K562 (cell line): ENCODE data around the gene ULBP1. TPM values are rescaled to one million over a fixed set of nuclear protein-coding genes. Genes with fewer than 3 reads are reported as not detected.

Experiments
- ARID2 ChIP-seq: fragments of 450-650 bp; IDR thresholded peaks from 2 replicates; pipeline ENCODE4 v1.6.1; 2017; ENCODE audit warnings: antibody characterized with exemption, mild to moderate bottlenecking
- EWSR1 ChIP-seq: fragments of 450-650 bp; IDR thresholded peaks from 2 replicates; pipeline ENCODE4 v1.6.1; 2018; ENCODE audit warnings: borderline replicate concordance, mild to moderate bottlenecking, low read depth, moderate library complexity; ENCODE audit not compliant: partially characterized antibody
- HNRNPH1 ChIP-seq: fragments of 200-400 bp; formaldehyde crosslinking; optimal IDR thresholded peaks from 2 replicates; pipeline ENCODE3; 2017; ENCODE audit warnings: low read depth, mild to moderate bottlenecking, low read length, moderate library complexity
- MGA ChIP-seq: fragments of 450-650 bp; IDR thresholded peaks from 2 replicates; pipeline ENCODE4 v1.6.1; 2016; ENCODE audit warnings: mild to moderate bottlenecking, moderate library complexity
- MTA1 ChIP-seq: fragments of 450-650 bp; IDR thresholded peaks from 2 replicates; pipeline ENCODE4 v1.6.1; 2017; ENCODE audit warnings: borderline replicate concordance
- PHF20 ChIP-seq: fragments of 450-650 bp; IDR thresholded peaks from 2 replicates; pipeline ENCODE4 v1.6.1; 2018; ENCODE audit not compliant: partially characterized antibody
- POLR3A ChIP-seq: IDR thresholded peaks from 2 replicates; pipeline ENCODE4 v1.6.1; 2011; ENCODE audit warnings: borderline replicate concordance, mild to moderate bottlenecking, moderate library complexity; ENCODE audit not compliant: insufficient read length, insufficient read depth; ENCODE audit errors: extremely low read depth
- SAP30 ChIP-seq: fragments of 200-600 bp; sonication (generic); IDR thresholded peaks from 2 replicates; pipeline ENCODE4 v1.6.1; 2012; ENCODE audit warnings: borderline replicate concordance, low read depth, mild to moderate bottlenecking, moderate library complexity, low read length, control low read depth, inconsistent platforms; ENCODE audit not compliant: insufficient read depth, poor library complexity, severe bottlenecking
- TBP ChIP-seq: optimal IDR thresholded peaks from 2 replicates; pipeline ENCODE3; 2011; ENCODE audit warnings: low read depth, low read length, improper control_type of control experiment
- ZC3H11A ChIP-seq: IDR thresholded peaks from 2 replicates; pipeline ENCODE4 v1.6.1; 2012; ENCODE audit warnings: low read depth, low read length, improper control_type of control experiment
- ZNF347 ChIP-seq: fragments of 450-650 bp; formaldehyde crosslinking; IDR thresholded peaks from 2 replicates; pipeline ENCODE4 v1.4.0; 2020; ENCODE audit warnings: low read depth, mild to moderate bottlenecking, moderate library complexity
- ZNF717 ChIP-seq: fragments of 250-450 bp; sonication (Bioruptor Pico); IDR thresholded peaks from 2 replicates; pipeline ENCODE4 v1.5.0; 2021
- ZNF764 ChIP-seq: fragments of 250-450 bp; sonication (Bioruptor Pico); IDR thresholded peaks from 2 replicates; pipeline ENCODE4 v1.4.0; 2020; ENCODE audit warnings: low read depth, mild to moderate bottlenecking, moderate library complexity
- polyA plus RNA-seq, 8 experiments: library from polyadenylated mRNA; depleted of rRNA in 4 of 8; stranded (reverse) in 5 of 8; unstranded in 3 of 8; fragments of >200 nt; fragmentation: Nextera tagmentation in 2 of 8; fragmentation: Illumina TruSeq in 1 of 8; extraction: Ambion mirVana in 2 of 8; extraction: Trizol in 1 of 8; gene quantifications; 2 replicates each; pipeline versions ENCODE4 v1.2.1 to v1.2.3, GENCODE V29; 2011 to 2014; ENCODE audit warnings: inconsistent platforms in 1 of 8, missing spikeins in 1 of 8
- total RNA-seq, 7 experiments: library from RNA; depleted of rRNA in 6 of 7; stranded (reverse); fragments of >200 nt in 6 of 7; fragmentation: Illumina TruSeq in 2 of 7; extraction: Trizol in 2 of 7; gene quantifications; 2 replicates each; pipeline versions ENCODE4 v1.2.1 to v1.2.3, GENCODE V29; 2011 to 2021; ENCODE audit warnings: low replicate concordance in 1 of 7
- TF ChIP-seq, protein P1 (sequence below): sonication (generic); formaldehyde crosslinking; IDR thresholded peaks from 2 replicates; pipeline ENCODE4 v1.8.0; 2022; ENCODE audit warnings: mild to moderate bottlenecking, missing genetic modification reagents

Gene ULBP1
- total and polyA plus RNA-seq, 9 of the 15 experiments (the other 6 are each of a cell fraction or from before 2014, with no cell fraction given), result 0.33 to 6.0 (median 2.5) TPM

DNA sequence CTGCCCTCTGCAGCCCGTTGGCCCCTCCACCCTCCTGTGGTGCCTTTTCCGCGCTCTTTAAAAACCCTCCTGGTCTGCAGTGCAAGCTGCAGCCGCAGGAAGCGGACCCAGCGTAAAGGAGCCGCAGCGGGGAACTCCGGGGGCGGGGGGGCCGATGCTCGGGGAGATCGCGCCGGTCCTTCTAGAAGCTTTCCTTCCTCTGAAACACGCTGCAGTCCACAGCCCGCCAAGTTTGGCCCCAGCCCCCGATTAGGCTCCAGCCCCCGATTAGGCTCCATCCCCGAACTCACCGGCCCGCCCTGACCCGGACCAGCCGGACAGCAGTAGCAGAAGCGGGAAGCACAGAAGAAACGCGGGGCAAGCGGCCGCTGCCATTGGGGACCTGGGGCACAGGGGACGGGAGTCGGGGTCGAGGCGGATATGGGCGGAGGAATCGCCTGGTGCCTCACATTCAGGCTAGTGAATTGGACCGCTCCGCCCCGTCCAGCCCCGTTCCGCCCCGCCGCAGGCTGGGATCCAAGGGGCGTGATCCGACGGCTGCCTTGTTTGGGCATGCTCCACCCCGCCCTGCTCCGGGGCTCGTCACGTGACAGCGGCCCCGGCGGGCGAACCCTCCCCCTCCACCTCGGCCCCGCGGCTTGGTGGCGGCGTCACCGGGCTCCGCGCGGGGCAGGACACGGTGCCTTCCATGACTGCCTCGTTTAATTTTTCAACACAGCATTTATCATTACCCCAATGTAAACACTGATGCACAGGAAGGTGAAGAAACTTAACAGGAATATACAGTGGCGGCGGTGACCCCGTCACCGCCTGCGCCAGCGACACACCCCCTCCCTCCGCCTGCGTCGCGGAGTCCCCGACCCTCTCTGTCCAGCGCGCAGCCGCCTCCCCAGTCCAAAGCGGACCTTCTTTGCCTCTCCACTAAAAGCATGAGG lies 41.3 kb downstream of the ULBP1 start (continued):
- TF ChIP-seq, protein P1, sequence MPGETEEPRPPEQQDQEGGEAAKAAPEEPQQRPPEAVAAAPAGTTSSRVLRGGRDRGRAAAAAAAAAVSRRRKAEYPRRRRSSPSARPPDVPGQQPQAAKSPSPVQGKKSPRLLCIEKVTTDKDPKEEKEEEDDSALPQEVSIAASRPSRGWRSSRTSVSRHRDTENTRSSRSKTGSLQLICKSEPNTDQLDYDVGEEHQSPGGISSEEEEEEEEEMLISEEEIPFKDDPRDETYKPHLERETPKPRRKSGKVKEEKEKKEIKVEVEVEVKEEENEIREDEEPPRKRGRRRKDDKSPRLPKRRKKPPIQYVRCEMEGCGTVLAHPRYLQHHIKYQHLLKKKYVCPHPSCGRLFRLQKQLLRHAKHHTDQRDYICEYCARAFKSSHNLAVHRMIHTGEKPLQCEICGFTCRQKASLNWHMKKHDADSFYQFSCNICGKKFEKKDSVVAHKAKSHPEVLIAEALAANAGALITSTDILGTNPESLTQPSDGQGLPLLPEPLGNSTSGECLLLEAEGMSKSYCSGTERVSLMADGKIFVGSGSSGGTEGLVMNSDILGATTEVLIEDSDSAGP (CRISPR knock-in tag), result no peak
- TF ChIP-seq MGA (peak; percentile 63), HNRNPH1 (no peak), TBP (peak; percentile 63), ZNF347 (CRISPR knock-in tag) (no peak), ZC3H11A (no peak), SAP30 (peak; percentile 56), POLR3A (no peak), ZNF717 (CRISPR knock-in tag) (no peak), MTA1 (peak; percentile 67), ZNF764 (CRISPR knock-in tag) (no peak), ARID2 (no peak), EWSR1 (no peak), PHF20 (peak; percentile 67)
